ENCODE data around the gene GRM1.

Gene GRM1

DNA sequence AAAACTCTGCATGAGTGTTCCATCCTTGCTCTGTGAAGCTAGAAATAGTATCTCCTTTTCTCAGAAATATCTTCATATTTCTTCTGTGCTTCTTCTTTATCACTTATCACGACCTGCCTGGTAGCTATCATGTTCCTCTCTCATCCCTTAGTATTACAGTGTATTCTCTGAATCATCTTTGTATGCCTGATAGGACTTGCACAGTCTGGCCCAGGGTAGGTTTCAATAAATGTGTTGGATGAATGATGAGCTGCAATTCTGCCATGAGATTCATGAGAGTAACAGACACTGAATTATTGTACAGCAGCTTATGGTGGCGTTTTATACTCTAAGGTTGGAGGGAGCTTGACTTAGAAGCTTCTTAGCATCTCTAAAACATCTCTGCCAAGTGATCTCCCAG lies 66.6 kb downstream of the GRM1 start:
- DNase-seq (ENCODE audit: low read depth in 2 of 3, low spot score in 2 of 3), result no peak

DNA sequence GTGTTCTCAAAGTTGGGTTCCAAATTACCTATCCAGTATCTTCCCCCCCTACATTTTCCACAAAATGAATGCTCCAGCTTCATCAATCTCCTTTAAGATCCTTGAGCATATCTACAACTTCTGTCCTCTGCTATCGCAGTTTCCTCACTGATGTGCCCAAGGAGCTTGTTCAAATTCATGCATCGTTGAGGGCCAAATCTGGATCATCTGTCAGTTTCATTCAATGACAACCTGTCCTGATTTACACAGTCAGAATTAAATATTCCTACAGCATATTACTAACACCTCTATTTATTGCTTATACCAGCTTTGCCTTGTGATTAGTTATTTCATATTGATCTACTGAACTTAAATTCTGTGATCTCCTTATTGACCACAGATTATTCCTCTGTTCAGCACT lies 68.7 kb downstream of the GRM1 start:
- no peak for DNase-seq (ENCODE audit: low read depth in 2 of 3, low spot score in 2 of 3)

DNA sequence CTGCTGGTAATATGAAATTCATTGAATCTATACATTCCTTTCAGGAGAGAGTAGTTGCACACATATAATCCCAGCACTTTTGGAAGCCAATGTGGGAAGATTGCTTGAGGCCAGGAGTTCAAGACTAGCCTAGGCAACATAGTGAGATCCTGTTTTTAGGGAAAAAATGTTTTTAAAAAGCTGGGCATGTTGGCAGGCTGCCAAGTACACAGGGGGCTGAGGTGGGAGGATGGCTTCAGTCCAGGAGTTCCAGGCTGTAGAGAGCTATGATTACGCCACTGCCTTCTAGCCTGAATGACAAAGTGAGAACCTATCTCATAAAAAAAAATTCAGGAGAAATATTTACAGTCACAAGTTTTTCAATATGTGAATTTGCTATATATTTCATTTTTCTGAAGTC lies 71.9 kb downstream of the GRM1 start:
- DNase-seq (ENCODE audit: low read depth in 2 of 3, low spot score in 2 of 3), result no peak

DNA sequence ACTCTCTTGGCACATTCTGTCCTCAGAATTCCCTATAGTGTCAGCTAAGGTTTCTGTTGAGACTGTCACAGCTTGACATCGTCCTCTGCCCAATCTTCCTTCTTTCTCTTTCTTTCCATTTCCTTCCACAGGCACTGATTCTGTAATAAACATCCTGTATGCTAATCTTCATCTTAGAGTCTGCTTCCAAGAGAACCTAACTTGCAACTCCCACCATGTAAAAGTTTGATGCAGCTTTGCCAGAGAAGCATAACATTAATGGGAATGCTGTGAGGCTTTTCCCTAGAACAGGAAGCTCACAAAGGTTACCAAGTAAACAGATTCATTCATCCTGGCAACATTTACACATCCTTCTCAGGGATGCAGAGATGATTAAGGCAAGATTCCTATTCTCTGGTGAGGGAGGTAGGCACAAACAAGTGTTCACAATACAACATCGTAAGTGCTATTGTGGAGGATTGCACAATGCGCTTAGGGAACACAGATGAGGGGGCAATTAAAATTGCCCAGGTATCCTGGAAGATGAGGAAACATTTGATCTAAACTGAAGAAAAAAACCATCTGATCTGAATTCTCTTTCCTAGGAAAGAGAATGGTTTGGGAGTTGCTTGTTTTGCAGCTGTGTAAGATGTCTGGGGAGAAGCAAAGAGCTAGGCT lies 74.7 kb downstream of the GRM1 start:
- no peak for DNase-seq (ENCODE audit: low read depth in 2 of 3, low spot score in 2 of 3)

DNA sequence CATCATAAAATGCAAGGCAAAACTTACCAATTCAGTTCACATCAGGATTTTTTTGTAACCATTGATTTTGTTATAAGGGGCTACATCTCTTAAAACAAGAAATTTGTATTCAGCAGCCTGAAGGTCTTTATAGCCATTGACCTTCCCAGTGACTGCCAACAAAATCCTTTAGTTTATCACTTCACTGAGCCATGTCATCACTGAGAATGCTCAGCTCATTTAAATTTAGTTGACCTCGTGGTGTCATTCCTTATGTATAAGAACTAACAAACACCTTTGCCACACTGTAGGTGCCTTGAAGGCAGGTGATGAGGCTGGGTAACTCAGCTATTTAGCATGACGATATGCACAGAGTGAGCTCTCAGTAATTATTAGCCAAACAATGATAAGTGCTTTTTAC lies 77.7 kb downstream of the GRM1 start:
- no peak for DNase-seq (ENCODE audit: low read depth in 2 of 3, low spot score in 2 of 3)

DNA sequence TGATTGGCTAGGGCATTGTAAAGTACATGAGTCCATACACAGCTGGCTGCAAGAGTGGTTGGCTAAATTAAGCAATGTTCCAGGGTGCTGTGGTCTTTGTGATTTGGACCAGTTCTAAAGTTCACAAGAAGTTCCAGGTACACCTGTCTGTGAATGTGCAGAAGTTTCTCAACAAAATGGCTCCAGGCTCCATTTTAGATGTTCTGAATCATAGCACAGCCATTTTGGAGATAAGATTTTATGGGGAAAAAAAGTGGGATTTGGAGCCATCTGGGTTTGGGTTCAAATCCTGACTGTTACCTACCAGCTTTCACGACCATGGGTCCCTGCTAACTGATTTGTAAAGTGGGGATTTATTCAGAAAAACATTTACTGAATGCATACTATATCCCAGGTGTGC lies 82.1 kb downstream of the GRM1 start:
- no peak for DNase-seq (ENCODE audit: low read depth in 2 of 3, low spot score in 2 of 3)

DNA sequence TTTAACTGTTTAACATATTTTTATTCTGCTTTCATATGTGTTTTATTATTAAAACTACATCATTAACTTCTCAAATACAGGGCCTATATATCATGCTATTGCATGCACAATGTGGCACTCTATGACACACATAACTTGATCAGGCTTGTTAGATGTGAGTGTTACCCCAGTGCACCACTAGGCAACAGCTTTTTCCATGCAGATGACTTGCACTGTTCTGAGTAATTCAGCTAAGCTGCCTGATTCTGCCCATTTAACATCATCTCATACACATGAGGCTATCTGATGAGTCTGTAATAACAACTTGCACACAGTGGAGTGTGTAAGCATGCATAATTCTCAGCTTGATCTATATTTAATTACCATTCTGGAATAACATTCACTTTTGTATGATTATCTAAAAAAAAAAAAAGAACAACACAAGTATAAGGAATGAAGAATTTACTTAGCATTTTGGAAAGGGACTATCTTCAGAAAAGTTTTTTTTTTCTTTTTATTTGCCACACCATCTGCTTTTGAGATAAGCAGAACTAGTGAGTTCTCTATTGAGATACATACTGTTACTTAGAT lies 83.1 kb downstream of the GRM1 start:
- no peak for DNase-seq (ENCODE audit: low read depth in 2 of 3, low spot score in 2 of 3)

DNA sequence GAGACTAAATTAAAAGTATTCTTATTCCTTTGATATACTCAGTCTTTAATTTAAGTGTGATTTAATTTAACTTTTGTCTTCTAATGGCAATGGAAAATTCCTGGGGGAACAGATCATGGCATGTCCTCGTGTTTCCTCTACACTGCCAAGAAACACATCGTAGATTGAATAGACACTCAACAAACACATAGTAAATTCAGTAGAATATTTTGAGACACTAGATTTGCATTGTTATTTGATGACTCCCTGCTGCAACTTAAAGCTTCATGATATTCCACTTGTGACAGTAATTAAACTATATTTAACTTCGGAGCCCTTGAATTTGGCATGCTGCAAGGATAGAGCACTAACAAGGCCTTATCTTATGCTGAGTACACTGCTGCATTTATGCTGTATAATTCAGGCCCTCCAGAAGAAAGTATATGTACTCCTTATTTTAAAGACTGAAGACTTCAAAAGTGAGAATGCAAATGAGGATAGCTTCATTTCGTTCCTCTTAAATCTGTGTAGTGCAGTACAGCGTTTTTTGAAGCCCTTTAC lies 84.3 kb downstream of the GRM1 start:
- DNase-seq (ENCODE audit: low read depth in 2 of 3, low spot score in 2 of 3), result no peak

DNA sequence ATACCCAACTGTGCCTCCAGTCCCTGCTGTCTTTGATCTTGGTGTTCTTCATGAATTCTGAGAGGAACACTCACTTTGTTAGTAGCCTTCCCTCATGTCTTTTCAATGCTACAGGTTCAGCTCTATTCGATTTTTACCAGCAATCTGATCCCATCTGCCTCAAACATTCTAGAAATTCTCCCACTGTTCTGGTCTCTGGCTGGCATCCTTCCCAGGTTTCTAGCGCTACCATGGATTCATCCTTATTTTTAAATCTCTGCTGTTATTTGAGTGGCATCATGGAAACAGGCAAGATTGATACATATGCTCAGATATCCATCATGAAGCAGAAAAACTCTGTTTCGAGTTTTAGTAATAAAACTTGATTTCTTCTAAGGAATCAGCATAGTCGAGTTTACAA lies 94.8 kb downstream of the GRM1 start:
- DNase-seq (ENCODE audit: low read depth in 2 of 3, low spot score in 2 of 3), result no peak

DNA sequence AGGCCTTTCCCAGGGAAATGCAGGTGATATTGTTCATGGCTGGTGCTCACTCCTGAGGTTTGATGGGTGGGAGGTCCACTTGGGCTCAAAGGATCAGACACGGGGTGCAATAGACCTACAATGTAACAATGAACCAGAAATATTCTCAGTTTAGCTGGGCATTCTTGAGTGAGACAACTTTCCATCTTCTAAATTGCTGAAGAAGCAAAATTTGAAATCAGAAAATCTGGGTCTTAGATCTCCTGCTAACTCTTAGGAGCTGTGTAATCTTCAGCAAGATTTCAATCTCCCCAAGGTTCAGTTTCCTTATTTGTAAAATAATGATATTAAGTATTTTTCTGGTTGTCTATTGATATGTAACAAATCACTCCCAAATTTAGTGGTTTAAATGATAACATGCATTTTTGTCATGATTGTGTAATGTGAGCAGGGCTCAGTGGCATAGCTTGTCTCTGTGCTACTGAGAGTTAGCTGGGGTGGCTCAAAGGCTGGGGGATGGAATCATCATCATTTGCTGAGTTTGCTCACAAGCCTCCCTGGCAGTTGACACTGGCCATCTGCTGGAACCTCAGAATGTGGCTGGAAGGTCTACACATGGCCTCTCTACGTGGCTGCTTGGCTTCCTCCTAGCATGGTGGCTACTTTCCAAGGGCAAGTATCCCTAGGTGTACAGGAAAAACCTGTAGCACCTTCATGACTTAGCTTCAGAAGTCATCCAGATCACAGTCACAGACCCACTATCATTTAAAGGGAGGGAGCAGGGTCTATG lies 98.8 kb downstream of the GRM1 start:
- no peak for DNase-seq (ENCODE audit: low read depth in 2 of 3, low spot score in 2 of 3)

DNA sequence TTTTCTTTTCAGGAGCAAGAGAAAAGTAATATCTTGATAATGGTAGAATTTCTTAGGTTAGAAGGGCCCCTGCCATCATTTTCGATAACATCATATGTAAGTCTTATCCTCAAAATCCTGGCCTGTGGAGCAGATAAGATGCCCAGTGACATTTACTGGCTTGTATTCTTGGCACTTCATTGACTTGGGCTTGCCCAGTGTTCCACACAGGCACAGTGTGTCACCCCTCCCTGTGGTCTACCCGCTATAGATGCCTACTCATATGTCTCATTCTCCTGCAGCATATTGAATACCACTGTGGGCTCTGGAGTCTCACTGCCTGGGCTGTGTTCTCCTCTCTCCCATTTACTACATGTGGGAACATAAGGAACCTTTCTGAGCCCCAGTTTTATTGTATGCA lies 105.0 kb downstream of the GRM1 start:
- DNase-seq (ENCODE audit: low read depth in 2 of 3, low spot score in 2 of 3), result no peak

DNA sequence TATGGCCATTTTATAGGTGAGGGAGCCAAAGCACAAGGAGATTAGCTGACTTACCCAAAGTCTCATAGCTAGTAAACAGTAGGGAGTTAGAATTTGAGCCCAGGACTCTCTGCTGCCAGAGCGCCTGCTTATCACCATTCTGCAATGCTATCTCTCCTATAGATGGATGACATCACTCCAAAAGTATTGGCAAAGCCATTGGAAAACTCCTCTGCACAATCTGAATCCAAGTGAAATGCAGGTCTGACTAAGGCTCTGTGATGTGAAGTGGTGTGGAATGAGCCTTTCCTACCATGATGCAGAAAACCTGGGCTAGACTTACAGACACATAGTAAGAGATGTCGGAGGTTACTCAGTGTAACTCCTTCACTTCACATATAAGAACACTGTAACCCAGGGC lies 106.3 kb downstream of the GRM1 start:
- no peak for DNase-seq (ENCODE audit: low read depth in 2 of 3, low spot score in 2 of 3)

DNA sequence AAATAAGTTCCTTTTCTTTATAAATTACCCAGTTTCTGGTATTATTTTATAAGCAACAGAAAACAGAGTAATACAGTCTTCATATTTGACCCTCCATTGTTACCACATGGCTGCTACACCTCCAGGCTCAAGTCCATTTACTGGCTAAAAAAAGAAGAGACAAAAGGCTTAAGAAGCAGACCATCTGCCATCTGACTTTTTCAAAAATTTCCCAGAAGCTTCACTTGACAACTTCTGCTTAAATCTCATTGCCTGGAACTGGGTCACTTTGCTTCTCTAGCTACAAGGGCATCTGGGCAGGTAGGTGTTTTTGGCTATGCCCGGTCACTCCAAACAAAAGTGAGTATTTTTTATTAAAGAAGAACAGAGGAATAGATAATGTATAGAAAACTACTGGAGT lies 118.0 kb downstream of the GRM1 start:
- DNase-seq (ENCODE audit: low read depth in 2 of 3, low spot score in 2 of 3), result no peak

DNA sequence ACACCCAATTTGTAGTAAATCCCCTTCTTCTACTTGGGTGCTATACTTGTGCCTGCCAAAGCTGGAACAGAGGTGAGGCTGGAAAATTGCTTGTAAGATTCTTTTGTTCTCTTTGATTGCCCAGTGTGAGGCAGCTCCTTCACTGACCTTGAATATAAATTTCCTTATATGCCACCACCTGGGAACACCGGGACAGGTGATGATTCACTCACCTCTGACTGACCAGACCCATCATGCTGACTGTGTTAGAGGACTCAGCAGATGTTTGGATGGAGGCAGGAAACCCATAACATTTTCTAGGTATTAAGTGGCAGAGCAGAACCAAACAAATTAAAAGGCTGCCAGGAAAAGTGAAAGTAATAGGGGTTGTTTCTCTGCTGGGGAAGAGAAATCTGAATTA lies 120.9 kb downstream of the GRM1 start:
- no peak for DNase-seq (ENCODE audit: low read depth in 2 of 3, low spot score in 2 of 3)

DNA sequence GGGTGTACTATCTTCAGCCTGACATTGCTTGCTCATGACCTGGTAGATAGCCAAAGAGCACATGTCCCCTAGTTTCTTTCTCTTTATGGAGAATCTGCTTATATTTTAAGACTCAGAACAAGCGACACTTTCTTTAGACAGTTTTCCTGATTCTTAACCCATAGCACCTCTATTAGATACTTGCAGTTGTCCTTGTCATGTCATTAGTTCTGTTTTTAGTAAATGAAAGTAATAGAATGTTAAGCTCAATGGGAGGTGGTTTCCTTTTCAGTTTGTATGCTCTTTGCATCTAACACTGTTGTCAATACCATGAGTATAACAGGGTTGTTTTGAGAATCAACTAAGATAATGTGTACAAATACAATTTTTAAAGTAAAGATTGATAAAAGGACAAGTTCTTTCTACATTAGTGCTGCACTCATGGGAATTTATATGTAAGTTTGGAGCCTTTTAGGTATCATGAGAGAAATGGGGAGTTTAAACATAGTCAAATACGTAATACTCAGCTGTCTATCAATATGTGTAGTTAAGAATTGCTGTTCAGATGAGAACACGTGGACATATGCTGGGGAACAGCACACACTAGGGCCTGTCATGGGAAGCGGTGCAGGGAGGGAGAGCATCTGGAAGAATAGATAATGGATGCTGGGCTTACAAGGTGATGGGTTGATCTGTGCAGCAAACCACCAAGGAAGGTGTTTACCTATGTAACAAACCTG lies 124.3 kb downstream of the GRM1 start:
- DNase-seq (ENCODE audit: low read depth in 2 of 3, low spot score in 2 of 3), result no peak

DNA sequence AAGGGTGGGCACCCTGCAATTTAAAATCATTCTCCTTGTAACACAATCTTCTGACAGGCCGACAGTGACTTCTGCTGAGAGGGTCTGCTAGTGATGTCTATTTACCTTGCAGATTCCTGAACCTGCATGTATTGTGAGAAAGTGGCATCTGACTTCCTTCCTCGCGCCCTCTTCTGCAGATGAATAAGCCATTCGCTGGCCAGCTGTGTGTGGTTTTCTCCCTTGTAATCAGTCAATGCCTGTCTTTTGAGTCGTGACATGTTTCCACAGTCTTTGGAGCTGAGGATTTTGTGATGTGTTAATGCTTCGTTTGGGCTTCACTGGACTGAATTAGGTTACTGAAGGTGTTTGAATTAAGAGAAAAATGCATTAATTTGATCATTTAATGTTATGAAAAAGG lies 125.3 kb downstream of the GRM1 start:
- DNase-seq (ENCODE audit: low read depth in 2 of 3, low spot score in 2 of 3), result no peak

DNA sequence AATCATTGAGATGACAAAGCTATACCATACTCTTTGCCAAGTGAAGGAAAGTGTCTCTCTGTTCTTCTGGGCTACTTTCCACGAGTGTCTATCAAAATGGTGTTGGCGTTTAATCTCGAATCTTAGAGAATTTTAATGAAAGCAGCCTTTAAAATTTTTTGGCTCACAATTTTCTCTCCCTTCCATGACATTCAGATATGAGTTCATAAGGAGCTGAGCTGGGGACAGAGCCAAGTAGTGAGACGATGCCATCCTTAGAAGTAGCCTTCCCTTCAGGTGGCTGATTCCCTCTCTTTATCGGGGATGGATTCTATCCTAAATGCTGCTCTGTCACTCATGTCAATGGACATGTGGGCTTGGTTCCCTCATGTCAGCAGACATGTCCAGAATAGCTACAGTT lies 132.8 kb downstream of the GRM1 start:
- DNase-seq (ENCODE audit: low read depth in 2 of 3, low spot score in 2 of 3), result no peak

DNA sequence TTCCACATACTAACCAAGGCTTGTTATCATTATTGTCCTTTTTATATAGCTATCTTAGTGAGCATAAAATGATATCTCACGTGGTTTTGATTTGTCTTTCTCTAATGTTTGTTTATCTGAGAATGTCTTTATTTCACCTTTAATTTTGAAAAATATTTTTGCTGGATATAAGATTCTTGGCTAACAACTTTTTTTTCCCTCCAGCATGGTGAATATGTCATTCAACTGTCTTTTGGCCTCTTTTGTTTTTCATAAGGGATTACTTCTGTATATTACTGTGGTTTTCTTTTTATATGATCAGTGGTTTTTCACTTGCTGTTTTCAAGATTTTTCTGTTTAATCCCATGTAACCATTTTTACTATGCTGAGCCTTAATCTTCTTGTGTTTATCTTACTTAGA lies 141.0 kb downstream of the GRM1 start:
- no peak for DNase-seq (ENCODE audit: low read depth in 2 of 3, low spot score in 2 of 3)

DNA sequence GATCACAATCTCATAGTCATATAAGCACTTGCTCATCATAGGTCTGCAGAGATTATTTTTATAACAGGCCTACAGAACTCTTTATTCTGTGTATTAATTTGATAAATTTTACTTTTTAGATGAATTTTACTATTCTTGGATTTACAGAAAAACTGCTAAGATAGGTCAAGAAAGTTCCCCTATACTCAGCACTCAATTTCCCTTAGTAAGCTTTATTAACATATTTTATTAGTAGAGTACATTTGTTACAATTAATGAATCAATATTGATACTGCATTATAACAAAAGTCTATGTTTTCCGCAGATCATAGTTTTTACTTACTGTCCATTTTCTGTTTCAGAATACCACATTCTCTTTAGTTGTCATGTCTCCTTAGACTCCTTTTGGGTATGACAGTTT lies 148.9 kb downstream of the GRM1 start:
- no peak for DNase-seq (ENCODE audit: low read depth in 2 of 3, low spot score in 2 of 3)

DNA sequence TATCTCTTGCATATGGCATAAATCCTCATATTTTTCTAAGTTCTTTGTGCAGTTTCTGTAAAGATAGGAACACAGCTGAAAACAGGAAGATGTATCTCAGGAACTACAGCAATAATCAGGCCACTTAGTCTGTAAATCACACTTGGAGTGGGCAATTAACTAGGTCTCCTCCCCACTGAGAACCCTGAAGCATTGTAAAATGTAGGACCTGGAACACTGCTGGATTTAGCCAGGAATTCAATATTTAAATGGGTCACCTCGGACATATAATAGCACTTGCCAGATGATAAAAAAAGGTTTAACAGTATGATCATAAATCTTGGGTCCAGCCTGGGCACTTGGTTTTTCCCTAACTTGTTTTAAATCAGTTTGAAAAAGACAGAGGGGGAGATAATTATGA lies 155.0 kb downstream of the GRM1 start:
- no peak for DNase-seq (ENCODE audit: low read depth in 2 of 3, low spot score in 2 of 3)

DNA sequence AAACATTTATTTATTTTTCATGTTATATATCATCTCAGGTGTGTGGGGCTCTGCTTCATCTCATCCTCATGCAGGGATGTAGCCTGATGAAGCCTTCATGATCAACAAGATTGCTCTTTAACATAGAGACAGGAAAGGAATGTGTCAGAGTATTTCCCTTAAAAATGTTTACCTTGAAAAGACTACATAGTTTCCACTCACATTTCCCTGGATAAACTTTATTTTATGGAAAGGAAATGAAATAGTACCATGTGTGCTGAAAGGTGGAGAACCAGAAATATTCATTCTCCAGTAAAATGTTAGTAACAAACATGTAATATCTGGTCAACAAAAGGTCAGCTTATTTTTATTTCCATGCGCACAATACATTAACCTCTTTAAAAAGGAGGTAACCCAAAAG lies 155.8 kb downstream of the GRM1 start:
- no peak for DNase-seq (ENCODE audit: low read depth in 2 of 3, low spot score in 2 of 3)

DNA sequence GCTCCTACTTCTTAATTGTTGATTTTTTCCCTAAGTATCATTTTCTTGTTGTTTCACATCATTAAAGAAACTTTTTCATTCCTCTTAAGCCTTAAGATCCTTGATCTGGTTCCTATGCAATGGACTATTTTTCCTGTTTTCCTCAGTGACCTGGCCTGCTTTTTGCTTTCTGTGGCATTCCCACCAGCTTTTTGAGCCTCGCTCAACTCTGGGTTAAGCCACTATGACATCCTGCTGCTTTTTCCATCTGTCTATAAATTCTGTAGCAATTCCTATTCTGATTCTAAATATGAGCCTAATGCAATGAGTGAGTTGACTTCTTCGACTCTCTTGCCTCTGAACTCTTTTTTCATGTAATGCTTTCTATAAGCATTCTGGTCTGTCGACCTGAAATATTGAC lies 160.3 kb downstream of the GRM1 start:
- no peak for DNase-seq (ENCODE audit: low read depth in 2 of 3, low spot score in 2 of 3)
